Measurements from ENCODE around the gene TOP3A.

TOP3A gene

GRCh38 chr17:18253947-18254821 lies 60.6 kb downstream of the TOP3A start:
- DNase-seq (ENCODE audit: low read depth): no peak

GRCh38 chr17:18253187-18253884 lies 61.5 kb downstream of the TOP3A start:
- DNase-seq (ENCODE audit: low read depth): no peak

- DNase-seq (ENCODE audit: low read depth): no peak
These were observed 62.6 kb downstream of the TOP3A start for GRCh38 chr17:18252160-18252559.

- no peak for DNase-seq (ENCODE audit: low read depth)
These were observed 63.6 kb downstream of the TOP3A start for GRCh38 chr17:18251204-18251603.

GRCh38 chr17:18250708-18251107 lies 64.1 kb downstream of the TOP3A start:
- DNase-seq (ENCODE audit: low read depth): no peak

- DNase-seq (ENCODE audit: low read depth): no peak
These were observed 64.5 kb downstream of the TOP3A start for GRCh38 chr17:18250259-18250658.

GRCh38 chr17:18248811-18249210 lies 66.0 kb downstream of the TOP3A start:
- no peak for DNase-seq (ENCODE audit: low read depth)

- peak; percentile 31 for DNase-seq (ENCODE audit: low read depth)
These were observed 66.5 kb downstream of the TOP3A start for GRCh38 chr17:18248300-18248731.

GRCh38 chr17:18247613-18248001 lies 67.2 kb downstream of the TOP3A start:
- no peak for DNase-seq (ENCODE audit: low read depth)

GRCh38 chr17:18246880-18247612 lies 67.7 kb downstream of the TOP3A start:
- DNase-seq (ENCODE audit: low read depth): no peak

- DNase-seq (ENCODE audit: low read depth): no peak
These were observed 68.6 kb downstream of the TOP3A start for GRCh38 chr17:18246109-18246725.

GRCh38 chr17:18245038-18245776 lies 69.6 kb downstream of the TOP3A start:
- no peak for DNase-seq (ENCODE audit: low read depth)

GRCh38 chr17:18241229-18241871 lies 73.4 kb downstream of the TOP3A start:
- DNase-seq (ENCODE audit: low read depth): no peak

- DNase-seq (ENCODE audit: low read depth): no peak
These were observed 74.3 kb downstream of the TOP3A start for GRCh38 chr17:18240449-18240848.

- no peak for DNase-seq (ENCODE audit: low read depth)
These were observed 76.5 kb downstream of the TOP3A start for GRCh38 chr17:18238299-18238698.

GRCh38 chr17:18237461-18237860 lies 77.3 kb downstream of the TOP3A start:
- no peak for DNase-seq (ENCODE audit: low read depth)

- DNase-seq (ENCODE audit: low read depth): no peak
These were observed 78.3 kb downstream of the TOP3A start for GRCh38 chr17:18236494-18236893.

- no peak for DNase-seq (ENCODE audit: low read depth)
These were observed 79.0 kb downstream of the TOP3A start for GRCh38 chr17:18235743-18236256.

GRCh38 chr17:18234853-18235380 lies 79.9 kb downstream of the TOP3A start:
- no peak for DNase-seq (ENCODE audit: low read depth)

- no peak for DNase-seq (ENCODE audit: low read depth)
These were observed 80.8 kb downstream of the TOP3A start for GRCh38 chr17:18233803-18234518.
